ENCODE measurements around the gene RHBDF2.

Gene RHBDF2

DNA sequence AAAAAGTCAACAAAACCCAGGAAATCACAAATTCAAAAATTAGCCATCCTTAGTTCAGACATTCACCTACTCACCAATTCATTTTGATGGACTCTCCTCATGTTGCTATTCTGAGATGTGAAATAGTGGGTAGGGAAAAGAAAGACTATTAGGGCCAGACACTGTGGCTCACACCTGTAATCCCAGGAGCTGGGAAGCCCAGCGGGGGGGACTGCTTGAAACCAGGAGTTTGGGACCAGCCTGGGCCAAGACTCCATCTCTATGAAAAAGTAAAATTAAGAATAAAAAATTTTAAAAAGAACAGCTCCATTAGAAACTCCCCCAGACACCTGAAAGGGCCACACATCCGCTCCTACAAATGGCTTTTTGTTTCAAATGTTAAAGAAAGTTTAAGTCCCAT, 69.7 kb downstream of the RHBDF2 start:
- no peak for DNase-seq (ENCODE audit: low read depth)
- H3K4me3 ChIP-seq (ENCODE audit: low read length) = no peak overlapping the region
- TF ChIP-seq, protein P1, sequence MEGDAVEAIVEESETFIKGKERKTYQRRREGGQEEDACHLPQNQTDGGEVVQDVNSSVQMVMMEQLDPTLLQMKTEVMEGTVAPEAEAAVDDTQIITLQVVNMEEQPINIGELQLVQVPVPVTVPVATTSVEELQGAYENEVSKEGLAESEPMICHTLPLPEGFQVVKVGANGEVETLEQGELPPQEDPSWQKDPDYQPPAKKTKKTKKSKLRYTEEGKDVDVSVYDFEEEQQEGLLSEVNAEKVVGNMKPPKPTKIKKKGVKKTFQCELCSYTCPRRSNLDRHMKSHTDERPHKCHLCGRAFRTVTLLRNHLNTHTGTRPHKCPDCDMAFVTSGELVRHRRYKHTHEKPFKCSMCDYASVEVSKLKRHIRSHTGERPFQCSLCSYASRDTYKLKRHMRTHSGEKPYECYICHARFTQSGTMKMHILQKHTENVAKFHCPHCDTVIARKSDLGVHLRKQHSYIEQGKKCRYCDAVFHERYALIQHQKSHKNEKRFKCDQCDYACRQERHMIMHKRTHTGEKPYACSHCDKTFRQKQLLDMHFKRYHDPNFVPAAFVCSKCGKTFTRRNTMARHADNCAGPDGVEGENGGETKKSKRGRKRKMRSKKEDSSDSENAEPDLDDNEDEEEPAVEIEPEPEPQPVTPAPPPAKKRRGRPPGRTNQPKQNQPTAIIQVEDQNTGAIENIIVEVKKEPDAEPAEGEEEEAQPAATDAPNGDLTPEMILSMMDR (conservative IDR thresholded peaks at IDR 0.05; ENCODE audit: low read length) = no peak

DNA sequence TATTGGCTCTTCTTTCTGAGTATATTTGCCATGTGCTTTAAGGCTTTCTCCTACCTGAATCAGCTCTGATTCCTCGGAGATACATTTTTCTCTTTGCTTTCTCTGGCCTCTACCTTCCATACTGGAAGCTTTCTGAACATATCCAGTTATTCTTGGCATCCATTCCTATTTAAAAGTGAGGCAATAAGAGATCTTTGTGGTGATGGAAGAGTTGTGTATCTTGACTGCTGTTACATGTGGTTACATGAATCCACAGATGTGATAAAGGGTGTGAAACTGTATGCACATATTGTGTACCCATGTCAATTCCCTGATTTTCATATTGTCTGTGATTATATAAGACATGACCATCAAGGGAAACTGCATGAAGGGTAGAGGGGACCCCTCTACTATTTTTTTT, 72.7 kb downstream of the RHBDF2 start:
- H3K4me3 ChIP-seq (ENCODE audit: low read length) = no peak overlapping the region
- DNase-seq (ENCODE audit: low read depth) = no peak
- TF ChIP-seq, protein P1 (conservative IDR thresholded peaks at IDR 0.05; ENCODE audit: low read length) = no peak

DNA sequence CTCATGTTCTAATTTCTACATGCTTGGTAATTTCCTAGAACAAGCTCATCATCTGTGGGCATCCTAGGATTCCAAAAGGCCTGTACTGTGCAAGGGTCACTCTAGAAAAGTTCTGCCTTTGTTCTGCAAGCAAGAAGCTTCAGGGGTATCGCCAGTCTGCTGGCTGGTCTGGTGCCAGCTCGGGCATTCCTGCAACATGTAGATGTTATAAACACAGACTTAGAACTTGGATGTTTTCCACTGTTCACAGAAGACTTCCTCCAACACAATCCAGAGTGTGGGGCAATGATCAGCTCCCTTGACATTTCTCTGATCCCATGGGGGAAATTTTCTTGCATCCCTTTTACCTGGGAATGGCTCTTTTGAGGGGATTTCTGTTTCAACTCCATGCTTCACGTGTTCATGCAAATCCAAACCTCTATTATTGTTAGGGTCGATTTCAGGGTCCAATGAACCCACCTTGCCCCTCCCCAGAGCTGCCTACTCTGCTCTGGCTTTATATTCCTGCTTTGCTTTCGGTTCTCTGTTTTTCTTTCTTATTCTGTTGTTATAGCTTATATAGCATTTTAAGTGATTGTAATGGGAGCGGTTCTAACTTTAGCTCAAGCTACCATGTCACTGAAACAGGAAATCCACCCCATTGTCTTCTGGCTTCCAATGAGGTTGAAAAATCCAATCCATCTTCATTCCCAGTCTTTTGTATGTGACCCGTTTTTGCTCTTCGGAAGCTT, 73.6 kb downstream of the RHBDF2 start:
- TF ChIP-seq, protein P1 (conservative IDR thresholded peaks at IDR 0.05; ENCODE audit: low read length) = no peak
- H3K4me3 ChIP-seq (ENCODE audit: low read length) = no peak overlapping the region
- DNase-seq (ENCODE audit: low read depth) = peak; percentile 72

DNA sequence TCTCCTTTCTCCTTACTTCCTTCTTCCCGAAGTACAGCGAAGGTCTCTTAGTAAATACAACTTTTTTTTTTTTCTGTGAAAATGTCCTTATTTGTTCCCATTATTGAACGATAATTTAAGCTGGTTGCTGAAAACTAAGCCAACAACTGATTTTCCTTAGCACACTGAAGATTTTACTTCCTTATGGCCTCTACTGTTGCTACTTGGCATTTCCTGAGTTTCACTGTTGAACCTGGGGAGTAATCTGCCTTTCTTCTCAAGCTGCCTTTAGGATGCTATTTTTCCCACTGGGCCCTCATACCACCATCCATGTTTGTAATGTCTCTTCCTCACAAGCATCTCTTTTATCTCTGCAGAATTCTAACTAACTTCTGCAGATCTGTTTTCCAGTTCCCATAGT, 74.4 kb downstream of the RHBDF2 start:
- no peak for DNase-seq (ENCODE audit: low read depth)
- H3K4me3 ChIP-seq (ENCODE audit: low read length) = no peak overlapping the region
- TF ChIP-seq, protein P1 (conservative IDR thresholded peaks at IDR 0.05; ENCODE audit: low read length) = no peak

DNA sequence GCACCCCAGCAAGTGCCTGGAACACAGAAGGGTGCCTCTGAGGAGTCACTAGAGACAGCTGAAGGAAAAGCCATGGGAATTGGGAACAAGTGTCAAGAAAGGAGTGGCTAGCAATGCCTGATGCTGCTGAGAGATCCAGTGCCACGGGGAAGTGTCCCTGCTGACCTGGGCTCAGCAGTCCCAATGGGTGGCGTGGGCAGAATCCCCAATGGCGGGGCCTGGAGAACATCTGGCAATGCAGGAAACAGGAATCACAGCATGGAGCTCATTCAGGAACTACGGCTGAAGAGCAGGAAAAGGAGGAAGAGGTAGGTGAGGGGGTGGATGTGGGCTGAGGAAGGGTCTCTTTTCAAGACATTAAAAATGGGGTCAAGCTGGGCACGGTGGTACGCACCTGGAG, 78.4 kb downstream of the RHBDF2 start:
- no peak for DNase-seq (ENCODE audit: low read depth)
- TF ChIP-seq, protein P1 (conservative IDR thresholded peaks at IDR 0.05; ENCODE audit: low read length) = no peak
- no peak overlapping the region for H3K4me3 ChIP-seq (ENCODE audit: low read length)

DNA sequence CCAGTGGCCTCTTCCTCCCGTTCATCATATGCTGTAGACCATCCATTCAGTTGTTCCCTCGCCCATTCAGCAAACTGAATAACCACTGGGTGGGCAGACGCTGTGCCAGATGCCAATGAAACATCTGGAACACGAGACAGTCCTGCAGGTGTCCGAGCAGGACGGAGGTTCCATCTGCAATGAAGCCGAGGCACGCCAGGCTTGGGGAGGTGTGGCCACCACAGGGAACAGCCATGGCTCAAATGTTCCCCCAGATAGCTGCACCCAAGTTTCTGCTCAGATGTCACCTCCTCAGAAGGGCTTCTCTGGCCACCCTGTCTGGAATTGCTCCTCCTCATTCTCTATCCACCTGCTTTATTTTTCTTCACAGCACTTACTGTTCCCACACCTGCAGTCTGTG, 78.8 kb downstream of the RHBDF2 start:
- H3K4me3 ChIP-seq (ENCODE audit: low read length) = no peak overlapping the region
- no peak for DNase-seq (ENCODE audit: low read depth)
- TF ChIP-seq, protein P1 (conservative IDR thresholded peaks at IDR 0.05; ENCODE audit: low read length) = no peak

DNA sequence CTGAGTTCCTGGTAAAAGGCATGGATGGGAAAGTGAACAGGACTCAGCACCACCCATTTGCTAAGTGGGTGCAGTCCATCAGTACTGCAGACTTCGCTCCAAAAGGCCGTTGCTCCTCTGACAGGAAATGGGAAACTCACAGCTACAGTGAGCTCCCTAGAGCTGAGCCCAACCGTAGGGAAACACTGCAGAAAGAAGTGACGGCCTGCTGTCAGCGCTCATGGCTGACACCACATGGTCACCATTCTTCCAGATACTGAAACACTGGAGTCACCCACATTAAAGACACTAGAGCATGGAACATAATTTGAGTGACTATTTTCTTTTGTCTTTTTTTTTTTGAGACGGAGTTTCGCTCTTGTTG, 80.2 kb downstream of the RHBDF2 start:
- TF ChIP-seq, protein P1 (conservative IDR thresholded peaks at IDR 0.05; ENCODE audit: low read length) = no peak
- H3K4me3 ChIP-seq (ENCODE audit: low read length) = no peak overlapping the region
- DNase-seq (ENCODE audit: low read depth) = peak; percentile 45
